ENCODE data around the gene IL10RA.
"Not testable (repeated sequence)": the region's sequence is repeated elsewhere in the genome, so short reads cannot be mapped to it uniquely, and the experiment has no call there.

Gene IL10RA

DNA sequence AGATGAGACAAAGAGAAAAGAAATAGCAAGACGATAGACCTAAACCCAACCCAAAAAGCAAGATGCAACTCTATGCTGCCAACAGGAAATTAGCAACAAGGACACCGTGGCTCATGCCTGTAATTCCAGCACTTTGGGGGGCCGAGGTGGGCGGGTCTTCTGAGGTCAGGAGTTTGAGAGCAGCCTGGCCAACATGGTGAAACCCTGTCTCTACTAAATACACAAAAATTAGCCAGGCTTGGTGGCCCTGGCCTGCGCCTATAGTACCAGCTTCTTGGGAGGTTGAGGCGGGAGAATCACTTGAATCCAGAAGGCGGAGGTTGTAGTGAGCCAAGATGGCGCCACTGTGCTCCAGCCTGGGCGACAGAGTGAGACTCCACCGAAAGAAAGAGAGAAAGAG is 24.3 kb upstream of the IL10RA start:
- no peak for DNase-seq (ENCODE audit: low read depth in 2 of 2)

DNA sequence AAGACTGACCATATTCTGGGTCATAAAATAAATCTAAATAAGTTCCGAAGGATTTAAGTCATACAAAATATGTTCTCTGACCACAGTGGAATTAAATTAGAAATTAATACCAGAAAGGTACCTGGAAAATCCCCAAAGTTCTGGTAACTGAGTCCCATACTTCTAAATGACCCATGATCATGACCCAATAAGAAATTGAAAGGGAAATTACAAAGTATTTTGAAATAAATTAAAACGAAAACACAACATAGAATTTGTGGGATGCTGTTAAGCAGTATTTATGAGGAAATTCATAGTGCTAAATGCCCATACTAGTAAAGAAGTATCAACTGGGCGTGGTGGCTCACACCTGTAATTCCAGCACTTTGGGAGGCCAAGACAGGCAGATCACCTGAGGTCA is 23.4 kb upstream of the IL10RA start:
- DNase-seq (ENCODE audit: low read depth in 2 of 2), result no peak

GRCh38 chr11:117966908-117967307 is 19.3 kb upstream of the IL10RA start:
- no peak for DNase-seq (ENCODE audit: low read depth in 2 of 2)

GRCh38 chr11:117969160-117969991 is 16.8 kb upstream of the IL10RA start:
- DNase-seq (ENCODE audit: low read depth in 2 of 2), result no peak

- no peak for DNase-seq (ENCODE audit: low read depth in 2 of 2)
These were observed 15.7 kb upstream of the IL10RA start for GRCh38 chr11:117970400-117971024.

GRCh38 chr11:117972044-117972443 is 14.2 kb upstream of the IL10RA start:
- DNase-seq (ENCODE audit: low read depth in 2 of 2), result no peak

DNA sequence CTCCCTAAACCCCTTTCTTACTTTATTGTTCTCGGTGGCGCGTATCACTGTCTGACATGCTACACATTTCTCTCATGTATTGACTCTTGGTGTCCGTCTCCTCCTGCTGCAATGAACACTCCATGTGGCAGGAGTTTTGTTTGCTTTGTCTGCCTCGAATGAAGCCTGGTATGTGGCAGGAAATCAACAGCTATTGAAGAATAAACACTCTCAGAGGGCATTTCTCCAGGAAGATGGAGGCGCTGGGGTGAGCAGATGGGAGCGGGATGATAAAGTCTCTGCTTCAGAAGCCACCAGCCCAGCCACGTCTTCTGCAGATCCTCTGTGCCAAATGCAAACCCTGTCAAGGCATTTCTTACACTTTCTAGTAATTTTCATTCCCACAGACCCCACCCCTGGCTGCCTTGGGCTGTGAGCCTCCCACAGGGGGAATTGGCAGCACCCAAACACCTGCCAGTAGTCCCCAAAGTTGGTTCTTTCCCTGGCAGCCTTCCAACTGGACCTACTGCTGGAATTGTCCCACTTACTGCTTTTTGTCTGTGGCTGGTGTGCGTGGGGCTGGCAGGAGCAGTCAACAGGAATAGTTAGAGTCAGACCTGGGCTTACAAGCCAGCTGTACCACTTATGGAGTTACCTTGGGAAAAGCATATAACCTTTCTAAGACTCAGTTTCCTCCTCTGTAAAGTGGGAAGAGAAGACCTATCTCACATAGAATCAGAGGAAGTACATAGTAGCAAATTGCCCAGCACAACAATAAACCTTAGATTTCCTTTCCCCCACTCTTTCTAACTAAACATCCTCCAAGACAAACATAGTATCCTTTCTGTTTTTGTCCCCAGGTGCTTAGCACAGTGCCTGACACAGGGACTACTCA is 13.3 kb upstream of the IL10RA start:
- DNase-seq (ENCODE audit: low read depth in 2 of 2), result no peak

- no peak for DNase-seq (ENCODE audit: low read depth in 2 of 2)
These were observed 12.7 kb upstream of the IL10RA start for GRCh38 chr11:117973503-117973860.

DNA sequence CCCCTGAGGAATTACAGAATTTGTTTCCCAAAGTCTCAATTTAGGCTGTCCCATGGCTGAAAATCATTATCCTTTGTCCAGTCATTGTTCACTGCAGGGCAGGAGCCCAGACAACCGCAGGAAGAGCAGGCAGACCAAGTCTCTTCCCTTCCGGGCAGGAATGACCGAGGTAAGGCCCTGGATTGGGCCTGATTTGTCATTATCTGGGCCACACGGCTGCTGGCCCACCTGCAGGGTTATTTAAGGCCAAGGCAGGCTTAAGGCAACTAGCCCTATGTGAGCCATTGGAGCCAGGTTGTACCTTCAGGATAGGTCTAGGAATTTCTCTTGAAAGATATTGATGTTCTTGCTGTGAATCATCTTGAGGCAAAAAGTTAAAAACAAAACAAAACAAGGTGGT is 9.7 kb upstream of the IL10RA start:
- no peak for DNase-seq (ENCODE audit: low read depth in 2 of 2)

GRCh38 chr11:117977029-117977428 is 9.2 kb upstream of the IL10RA start:
- DNase-seq (ENCODE audit: low read depth in 2 of 2), result no peak

- not testable (repeated sequence) for DNase-seq (ENCODE audit: low read depth in 2 of 2)
These were observed 8.5 kb upstream of the IL10RA start for GRCh38 chr11:117977612-117978264.

DNA sequence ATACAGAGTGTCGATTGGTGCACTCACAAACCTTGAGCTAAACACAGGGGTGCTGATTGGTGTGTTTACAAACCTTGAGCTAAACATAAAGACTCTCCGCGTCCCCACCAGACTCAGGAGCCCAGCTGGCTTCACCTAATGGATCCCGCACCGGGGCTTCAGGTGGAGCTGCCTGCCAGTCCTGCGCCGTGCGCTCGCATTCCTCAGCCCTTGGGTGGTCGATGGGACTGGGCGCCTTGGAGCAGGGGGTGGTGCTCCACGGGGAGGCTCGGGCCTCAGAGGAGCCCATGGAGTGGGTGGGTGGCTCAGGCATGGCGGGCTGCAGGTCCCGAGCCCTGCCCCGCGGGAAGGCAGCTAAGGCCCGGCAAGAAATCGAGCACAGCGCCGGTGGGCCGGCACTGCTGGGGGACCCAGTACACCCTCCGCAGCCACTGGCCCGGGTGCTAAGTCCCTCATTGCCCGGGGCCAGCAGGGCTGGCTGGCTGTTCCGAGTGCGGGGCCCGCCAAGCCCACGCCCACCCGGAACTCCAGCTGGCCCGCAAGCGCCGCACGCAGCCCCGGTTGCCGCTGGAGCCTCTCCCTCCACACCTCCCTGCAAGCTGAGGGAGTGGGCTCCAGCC is 7.8 kb upstream of the IL10RA start:
- DNase-seq (ENCODE audit: low read depth in 2 of 2), result not testable (repeated sequence)

GRCh38 chr11:117978991-117979390 is 7.2 kb upstream of the IL10RA start:
- DNase-seq (ENCODE audit: low read depth in 2 of 2), result no peak

DNA sequence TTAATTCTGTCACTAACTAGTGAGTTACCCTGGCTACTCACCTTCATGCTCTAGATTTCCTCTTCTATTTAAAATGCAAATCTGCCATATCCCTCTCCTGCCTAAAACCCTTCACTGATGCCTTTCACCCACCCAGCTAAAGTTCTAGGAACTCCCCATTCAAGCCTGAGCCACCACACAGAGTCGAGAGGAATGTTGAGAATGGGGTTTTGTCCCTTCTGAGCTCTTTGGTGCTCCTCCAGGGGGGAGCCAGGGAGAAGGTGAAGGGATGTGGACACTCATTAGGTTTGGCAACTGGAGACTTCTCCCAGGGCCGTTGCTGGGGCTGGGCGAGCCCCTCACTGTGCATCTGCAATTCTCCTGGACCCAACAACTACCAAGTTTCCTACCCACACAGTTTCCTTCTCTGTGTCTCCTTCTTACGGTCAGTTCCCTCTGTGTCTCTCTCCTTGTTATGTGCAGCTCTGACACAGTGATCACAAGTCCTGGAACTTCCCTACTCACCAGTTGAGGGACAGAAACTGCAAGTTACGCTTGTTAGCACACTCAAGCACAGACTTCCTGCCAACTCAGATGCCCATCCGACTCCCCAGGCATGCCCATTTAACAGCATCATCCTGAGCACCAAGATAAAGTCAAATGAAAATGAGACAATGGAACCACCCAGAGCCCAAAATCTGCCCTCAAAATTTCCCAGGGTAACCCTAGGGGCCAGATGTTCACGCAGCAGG is 6.5 kb upstream of the IL10RA start:
- no peak for DNase-seq (ENCODE audit: low read depth in 2 of 2)

DNA sequence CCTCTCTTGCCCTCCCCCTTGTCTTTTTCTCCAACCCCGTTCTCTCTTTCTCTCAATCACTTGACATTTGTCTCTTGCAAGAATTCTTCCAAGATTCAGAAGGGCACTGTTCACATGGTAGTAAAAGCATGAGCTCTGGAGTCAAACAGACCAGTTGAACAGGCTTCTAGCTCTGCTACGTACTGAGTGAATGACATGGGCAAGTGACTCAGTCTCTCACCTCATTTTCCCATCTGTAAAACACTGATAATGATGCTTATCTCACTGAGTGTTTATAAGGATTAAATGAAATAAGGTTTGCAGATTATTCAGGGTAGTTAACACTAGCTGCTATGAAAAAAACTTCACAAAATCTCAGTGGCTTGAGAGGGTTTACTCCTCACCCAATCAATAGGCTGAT is 5.9 kb upstream of the IL10RA start:
- no peak for DNase-seq (ENCODE audit: low read depth in 2 of 2)

DNA sequence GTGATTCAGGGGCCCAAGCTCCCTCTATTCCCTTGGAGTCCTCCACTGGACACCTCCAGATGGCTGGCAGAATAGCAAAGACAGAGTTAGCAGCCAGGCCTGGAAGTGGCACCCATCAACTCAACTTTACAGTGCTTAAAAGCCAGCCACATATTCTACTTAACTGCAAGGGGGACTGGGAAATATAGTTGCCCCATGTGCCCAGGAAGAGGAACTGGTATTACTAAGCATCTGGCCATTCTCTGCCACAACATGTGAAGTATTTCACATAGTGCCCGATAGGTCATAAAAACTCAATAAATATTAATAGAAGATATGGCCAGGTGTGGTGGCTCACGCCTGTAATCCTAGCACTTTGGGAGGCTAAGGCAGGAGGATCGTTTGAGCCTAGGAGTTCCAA is 5.5 kb upstream of the IL10RA start:
- DNase-seq (ENCODE audit: low read depth in 2 of 2), result no peak

DNA sequence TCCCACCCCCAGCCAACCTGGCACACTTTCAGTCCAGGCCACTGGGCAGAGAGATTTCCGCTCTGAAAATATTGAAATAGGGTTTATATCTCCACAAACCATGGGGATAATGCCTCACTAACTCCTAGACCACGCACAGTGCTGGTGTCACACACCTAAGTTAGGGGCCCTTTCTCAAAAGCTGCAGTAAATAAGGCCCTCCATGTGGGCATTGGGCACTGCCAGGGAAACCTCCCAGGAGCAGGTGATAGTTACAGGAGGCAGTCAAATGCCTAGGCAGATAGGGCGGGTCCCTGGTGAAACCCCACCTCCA is 3.1 kb upstream of the IL10RA start:
- DNase-seq (ENCODE audit: low read depth in 2 of 2), result no peak

DNA sequence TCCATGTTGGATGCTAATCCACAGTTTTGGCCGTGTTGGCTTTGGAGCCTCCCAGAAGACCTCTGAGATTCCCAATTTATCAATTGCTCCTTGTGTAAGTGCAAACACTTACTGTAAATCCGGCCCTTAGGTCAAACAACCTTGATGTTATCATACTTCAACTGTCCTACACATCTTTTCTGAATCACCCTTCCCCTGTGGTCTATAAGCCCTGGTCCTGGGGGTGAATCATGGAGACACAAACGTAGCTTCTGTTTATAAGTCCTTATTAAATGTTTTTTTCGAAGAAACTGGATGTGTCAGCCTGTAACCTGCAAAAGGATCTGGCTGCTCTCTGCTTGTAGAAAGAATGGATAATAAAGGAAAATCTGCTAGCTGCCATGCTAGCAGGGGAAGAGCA is 1.7 kb upstream of the IL10RA start:
- no peak for DNase-seq (ENCODE audit: low read depth in 2 of 2)

DNA sequence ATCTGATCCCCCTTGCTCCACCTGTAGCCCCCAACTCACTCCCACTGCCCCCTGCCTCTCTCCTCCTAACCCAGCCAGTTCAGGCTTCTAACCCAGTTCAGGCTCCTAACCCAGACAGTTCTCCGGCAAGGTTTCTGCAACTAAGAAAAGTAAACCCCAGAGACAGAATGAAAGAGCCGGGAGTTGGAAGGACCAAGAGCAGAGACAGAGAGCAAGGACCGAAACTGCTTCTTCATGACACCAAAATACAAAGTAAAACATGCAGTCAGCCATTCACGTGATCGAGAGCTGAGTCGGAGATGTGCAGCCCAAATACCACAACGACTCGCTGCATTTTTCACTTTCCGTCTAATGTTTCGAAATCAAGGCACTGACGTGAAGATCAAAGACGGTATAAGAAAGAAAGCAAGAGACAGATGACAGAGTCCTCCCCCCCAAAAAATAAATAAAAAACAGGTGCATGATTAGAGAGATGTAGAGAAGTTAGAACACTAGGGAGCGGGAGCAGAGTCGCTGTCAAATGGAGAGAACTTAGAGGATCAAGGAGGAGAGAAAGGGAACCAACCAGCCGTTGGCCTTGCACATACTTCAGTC is 884 bp downstream of the IL10RA start:
- no peak for DNase-seq (ENCODE audit: low read depth in 2 of 2)

- no peak for DNase-seq (ENCODE audit: low read depth in 2 of 2)
These were observed 3.3 kb downstream of the IL10RA start for GRCh38 chr11:117989351-117990102.

Data from fibroblast of skin of left biceps (primary cell).